HG02759 (cell line): ENCODE data around the gene SNRPA.
"Not testable (repeated sequence)": the region's sequence is repeated elsewhere in the genome, so short reads cannot be mapped to it uniquely, and the experiment has no call there.

Experiments
- ATAC-seq: cut with Tn5 transposase; IDR thresholded peaks from one replicate; pipeline ENCODE4 v1.9.1; 2021; ENCODE audit warnings: mild to moderate bottlenecking, moderate library complexity; ENCODE audit not compliant: unreplicated experiment

Gene SNRPA

DNA sequence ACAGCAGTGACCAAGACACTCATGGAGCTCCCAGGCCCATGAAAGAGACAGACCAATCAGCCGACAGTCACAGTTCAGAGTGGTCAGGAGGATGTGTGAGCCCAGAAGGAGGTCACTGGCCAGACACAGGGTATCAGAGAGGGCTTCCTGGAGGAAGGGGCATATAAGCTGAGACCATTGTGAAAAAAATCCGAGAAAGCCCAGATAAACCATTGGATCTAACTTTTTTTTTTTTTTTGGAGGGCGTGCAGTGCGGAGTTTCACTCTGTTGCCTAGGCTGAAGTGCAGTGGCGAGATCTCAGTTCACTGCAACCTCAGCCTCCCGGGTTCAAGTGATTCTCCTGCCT is 29.9 kb upstream of the SNRPA start:
- no peak for ATAC-seq

DNA sequence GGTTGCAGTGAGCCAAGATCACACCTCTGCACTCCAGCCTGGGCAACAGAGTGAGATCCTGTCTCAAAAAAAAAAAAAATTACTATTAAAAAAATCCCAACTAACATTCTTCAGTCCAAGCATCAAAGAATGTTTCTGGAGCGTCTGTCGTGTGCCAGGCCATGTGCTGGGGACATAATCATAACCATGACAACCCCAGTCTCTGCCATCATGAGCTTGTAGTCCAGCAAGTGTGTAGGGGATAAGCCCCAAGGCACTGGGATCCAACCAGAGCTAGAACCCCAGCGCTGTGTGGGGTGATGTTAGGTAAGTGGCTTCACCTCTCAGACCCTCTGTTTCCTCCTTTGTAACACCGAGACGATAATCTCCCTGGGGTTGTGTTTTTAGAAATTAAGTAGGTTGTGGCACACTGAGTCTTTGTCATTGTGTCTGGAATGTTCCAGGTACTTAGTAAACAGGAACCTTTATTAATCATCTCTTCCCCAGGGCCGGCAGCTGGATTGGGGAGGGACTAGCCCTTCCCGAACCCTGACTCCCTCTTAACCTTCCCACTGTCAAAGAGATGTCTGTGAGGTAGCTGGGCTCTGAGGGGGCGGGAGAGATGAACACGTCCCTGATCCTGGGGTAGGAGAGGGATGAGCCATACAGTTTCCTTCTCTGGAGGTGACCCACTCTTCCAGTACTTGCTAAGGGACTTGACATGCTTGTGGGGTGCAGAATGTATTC is 28.9 kb upstream of the SNRPA start:
- ATAC-seq: no peak

DNA sequence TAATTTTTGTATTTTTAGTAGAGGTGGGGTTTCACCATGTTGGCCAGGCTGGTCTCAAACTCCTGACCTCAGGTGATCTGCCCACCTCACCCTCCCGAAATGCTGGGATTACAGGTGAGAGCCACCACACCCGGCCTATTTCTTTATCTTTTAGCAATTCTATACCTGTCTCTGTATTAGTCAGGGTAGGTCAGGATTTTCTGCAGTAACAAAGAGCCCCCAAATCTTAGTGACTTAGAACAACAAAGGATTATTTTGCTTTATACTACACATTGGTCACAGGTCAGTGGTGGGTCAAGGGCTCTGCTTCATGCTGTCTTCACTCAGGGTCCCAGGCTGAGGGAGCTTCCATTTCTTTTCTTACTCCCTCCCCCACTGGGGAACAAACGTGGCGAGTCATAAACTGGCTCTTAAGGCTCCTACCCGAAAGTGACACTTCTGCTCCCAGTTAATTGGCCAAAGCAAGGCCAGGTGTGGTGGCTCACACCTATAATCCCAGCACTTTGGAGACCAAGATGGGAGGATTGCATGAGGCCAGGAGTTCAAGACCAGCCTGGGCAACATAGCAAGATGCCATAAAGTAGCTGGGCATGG is 27.2 kb upstream of the SNRPA start:
- ATAC-seq: no peak

DNA sequence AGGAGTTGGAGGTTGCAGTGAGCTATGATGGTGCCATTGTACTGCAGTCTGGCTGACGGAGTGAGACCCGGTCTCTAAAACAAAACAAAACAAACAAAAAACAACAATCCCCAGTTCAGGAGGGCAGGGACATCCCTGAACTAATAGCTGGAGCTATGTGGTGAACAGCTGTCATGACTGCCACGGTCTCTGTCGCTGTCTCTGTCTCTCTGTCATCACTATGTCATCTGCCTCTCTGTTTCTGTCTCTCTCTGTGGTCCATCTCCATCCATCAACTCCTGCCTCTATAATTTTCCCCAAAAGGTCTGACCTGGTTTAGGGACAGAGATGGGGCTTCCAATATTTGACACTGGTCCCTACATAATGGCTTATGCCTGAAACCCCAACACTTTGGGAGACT is 26.7 kb upstream of the SNRPA start:
- ATAC-seq: no peak

DNA sequence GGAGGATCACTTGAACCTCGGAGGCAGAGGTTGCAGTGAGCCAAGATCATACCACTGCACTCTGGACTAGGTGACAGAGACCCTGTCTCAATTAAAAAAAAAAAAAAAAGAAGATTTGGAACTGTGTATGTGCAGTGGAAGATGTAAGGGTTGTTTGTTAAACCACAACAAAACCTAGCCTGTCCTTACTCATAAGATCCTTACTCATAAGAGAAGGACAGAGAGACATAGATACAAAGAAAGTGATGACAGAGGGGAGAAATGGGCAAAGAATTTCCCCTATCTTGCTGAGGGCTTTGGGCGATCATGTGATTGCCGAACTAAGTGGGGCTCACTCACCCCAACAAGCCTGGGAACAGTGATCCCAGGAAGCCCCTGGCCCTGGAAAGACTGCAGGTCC is 26.1 kb upstream of the SNRPA start:
- no peak for ATAC-seq

DNA sequence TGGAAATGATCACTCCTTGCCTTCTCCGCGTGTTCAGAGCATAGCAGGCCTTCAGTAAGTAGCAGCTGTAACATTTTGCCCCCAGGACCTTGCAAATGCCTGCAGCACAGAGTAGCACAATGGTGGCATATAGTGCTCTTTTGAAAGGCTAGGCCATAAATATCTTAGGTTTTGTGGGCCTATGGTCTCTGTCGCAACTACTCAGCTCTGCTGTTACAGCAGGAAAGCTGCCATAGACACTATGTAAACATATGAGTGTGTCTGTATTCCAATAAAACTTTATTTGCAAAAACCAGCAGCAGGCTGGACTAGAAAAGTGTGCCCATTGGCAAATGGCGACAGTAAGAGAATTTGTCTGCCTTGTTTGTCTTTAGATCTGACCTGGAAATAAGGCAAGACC is 24.7 kb upstream of the SNRPA start:
- no peak for ATAC-seq

DNA sequence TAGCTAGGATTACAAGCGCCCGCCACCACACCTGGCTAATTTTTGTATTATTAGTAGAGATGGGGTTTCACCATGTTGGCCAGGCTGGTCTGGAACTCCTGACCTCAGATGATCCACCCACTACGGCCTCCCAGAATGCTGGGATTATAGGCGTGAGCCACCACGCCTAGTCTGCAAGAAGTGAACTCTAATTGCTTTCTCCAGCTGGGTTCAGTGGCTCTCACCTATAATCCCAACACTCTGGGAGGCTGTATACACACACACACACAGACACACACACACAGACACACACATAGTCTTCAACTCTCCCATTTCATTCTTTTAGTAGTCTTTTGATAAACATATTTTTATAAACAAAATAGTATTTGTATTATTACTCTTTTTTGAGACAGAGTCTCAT is 20.9 kb upstream of the SNRPA start:
- ATAC-seq: not testable (repeated sequence)

DNA sequence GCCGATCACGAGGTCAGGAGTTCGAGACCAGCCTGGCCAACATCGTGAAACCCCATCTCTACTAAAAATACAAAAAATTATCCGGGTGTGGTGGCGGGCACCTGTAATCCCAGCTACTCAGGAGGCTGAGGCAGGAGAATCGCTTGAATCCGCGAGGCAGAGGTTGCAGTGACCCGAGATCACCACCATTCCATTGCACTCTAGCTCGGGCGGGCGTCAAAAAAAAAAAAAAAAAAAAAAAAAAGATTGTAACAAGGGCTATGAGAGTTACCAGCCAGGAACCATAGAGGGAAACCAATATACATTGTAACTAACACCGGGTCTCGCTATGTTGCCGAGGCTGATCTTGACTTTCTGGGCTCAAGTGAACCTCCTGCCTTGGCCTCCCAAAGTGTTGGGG is 18.7 kb upstream of the SNRPA start:
- ATAC-seq: not testable (repeated sequence)

DNA sequence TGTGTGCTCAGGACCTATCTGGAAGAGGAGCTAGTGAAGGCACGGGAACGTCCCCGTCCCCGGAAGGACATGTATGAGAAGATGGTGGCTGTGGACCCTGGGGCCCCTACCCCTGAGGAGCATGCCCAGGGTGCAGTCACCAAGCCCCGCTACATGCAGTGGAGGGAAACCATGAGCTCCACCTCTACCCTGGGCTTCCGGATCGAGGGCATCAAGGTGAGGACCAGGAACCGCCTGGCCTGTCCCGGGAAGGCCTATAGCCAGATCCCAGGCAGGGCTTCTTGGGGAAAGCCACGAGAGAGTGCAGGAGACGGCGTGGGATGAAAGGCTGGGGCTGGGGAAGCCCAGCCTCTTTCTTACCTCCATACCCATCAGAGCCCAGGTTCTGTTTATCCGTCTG is 17.9 kb upstream of the SNRPA start:
- no peak for ATAC-seq

DNA sequence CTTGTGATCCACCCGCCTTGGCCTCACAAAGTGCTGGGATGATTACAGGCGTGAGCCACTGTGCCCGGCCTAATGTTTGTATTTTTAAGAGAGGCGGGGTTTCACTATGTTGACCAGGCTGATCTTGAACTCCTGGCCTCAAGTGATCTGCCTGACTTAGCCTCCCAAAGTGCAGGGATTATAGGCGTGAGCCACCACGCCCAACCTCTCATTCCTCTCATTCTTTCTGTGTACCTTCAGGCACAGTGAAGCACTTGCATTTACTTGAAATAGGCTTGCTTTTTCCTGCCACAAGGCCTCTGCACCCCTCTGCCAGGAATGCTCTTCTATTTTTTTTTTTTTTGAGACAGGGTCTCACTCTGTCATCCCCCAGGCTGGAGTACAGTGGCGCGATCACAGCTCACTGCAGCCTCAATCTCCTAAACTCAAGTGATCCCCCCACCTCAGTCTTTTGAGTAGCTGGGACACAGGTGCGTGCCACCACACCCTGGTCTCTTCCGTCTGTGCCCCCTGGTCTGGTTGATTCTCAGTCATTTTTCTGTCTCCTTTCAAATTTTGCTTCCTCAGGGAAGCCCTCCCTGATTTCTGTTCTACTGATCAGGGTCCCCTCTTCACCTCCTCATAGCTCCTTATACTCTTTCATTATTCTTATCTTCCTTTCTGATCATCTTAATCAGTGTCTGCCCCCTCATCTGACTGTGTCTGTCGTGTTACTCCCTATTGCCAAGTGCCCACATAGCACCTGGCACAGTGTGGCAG is 15.8 kb upstream of the SNRPA start:
- no peak for ATAC-seq

DNA sequence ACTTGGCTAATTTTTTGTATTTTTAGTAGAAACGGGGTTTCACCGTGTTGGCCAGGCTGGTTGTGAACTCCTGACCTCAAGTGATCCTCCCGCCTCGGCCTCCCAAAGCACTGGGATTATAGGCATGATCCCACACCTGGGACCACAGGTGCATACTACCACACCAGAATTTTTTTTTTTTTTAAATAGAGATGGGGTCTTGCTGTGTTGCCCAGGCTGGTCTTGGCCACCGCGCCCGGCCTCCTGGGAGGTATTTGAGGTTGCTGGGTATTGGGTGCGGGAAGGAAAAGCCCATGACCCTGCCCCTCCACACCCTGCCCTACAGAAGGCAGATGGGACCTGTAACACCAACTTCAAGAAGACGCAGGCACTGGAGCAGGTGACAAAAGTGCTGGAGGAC is 14.3 kb upstream of the SNRPA start:
- ATAC-seq: no peak

DNA sequence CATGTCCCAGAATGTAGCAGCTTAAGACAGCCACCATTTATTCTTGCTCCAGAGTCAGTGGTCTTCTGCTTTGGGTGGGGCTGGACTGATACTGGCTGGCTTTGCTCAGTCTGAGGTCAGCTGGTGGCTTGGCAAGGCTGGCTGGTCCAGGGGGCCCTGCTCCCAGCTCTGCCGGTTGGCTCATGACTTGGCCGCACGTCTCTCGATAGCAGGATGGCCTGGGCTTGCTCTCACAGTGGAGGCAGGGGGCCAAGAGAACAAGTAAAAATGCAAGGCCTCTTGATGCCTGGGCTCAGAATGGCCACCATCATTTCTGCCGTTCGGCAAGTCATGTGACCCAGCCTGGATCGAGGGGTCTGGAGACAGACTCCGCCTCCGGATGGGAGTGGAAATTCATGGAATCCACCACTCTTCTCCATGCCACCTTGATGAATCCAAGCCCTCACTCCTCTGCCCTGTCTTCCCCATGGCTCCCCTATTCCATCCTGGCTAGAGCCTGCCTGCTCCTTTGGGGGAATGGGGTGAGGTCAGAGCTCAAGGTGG is 13.8 kb upstream of the SNRPA start:
- ATAC-seq: no peak

DNA sequence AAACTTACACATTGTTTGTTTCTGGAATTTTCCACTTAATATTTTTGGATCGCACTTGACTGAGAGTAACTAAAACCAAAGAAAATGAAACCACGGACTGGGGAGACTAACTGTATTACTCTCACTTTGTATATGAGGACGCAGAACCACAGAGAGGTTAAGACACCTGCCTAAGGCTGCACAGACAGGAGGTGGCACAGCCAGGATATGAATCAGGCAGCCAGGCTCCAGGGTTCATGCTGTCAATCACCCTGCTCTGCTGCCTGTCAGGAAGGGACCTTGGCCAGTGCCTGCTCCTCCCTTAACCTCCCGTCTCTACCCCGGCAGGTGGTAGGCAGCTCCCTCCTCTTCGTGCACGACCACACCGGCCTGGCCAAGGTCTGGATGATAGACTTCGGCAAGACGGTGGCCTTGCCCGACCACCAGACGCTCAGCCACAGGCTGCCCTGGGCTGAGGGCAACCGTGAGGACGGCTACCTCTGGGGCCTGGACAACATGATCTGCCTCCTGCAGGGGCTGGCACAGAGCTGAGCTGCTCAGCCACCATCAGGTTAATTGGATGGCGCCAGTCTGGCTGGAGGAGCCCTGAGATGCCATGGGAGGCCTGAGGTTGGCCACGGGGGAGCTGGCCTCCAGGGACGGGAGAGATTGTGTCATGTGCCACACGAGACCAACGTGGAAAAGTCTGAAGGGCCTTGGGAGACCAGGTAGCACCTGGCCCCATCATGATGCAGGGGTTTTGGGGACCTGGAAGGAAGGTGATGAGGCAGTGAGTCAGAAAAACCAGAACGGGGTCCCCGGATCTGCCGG is 11.8 kb upstream of the SNRPA start:
- no peak for ATAC-seq

DNA sequence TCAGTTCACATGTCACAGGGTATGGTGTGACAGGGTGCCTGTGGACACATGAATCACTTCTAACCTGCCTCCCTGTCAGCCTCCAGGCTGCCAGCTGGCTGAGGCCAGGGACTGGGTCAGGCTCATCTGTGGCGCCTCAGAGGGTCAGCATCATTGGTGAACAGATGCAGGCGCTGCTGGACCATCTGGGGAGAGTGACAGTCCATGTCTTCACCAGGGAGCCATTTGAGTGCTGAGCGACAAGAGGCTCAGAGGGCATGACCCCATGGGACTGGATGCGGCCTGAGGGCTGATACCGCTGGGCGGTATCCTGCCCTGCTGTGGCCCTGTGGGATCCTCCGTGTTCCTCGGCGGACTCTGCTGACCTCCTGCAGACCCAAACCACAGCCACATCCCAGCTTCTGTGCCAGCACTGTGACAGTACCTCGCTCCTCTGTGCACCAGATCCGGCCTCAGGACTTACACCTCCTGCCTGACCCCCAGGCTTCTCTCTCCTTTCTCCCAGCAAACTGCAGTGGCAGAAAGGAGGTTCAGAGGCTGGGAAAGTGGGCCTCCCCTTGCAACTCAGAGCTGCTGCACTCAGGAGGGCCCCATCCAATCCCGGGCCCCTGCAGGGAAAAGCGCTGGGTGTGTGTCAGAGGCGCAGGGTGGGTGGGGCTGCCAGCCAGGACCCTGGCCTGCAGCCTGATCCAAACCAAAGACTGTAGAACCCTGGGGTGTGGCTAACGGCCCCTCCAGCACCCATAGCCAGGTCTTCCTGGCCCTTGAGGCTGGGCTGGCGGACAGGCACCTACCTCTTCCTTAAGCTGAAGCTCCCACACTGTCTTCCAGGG is 10.9 kb upstream of the SNRPA start:
- ATAC-seq: no peak

DNA sequence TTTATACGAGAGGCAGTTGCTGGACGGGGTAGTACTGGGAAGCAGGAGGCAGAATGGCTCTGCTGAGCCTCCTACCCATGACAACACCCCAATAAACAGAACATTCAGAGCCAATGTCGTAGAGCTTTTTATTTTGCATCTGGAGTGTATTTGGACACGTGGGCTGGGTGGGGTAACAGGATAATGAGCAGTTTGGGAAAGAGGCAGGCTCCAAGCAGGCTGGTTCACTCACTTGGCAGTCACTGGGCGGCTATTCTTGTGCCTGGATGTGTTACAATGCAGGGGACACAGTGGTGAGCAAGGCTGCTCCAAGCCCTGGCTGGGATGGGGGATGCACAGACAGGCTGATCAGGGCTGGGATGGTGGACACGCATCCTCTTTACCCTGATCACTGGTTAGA is 10.3 kb upstream of the SNRPA start:
- ATAC-seq: no peak

DNA sequence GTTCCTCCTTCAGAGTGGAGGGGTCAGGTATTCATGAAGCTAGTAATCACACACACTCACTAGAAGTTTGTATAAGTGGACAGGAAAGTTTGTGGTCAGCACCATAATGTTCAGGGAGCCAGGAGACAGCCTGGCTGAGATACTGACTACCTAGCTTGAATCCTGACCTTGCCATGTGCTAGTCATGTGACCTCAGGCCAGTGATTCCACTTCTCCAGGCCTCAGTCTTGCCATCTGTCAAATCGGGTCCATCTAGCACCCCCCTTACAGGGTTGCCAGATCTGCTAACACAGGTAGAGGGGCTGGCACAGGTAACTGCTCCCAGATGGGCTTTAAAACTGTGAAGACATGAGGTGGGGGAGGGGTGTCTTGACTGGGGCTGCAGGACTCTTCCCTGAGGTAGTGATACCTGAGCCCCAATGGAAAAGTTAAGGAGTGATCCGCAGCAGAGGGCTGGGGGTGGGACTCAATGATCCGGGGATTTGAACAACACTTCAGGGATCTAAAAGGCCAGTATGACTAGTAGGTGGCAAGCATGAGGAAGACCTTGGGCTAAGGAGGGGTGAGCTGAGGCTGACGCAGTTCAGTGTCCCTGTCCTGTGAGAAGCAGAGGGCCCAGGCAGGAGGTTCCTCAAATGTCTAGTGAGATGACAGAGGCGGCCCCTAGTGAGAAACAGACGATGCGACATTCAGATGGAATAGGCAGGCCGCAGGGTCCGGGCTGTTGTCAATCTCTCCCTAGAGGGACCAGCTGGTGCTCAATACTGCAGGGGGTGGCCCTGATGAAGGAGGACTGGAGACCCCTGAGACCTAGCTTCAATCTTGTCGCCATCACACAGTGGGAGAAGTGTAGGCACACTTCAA is 9.2 kb upstream of the SNRPA start:
- no peak for ATAC-seq

DNA sequence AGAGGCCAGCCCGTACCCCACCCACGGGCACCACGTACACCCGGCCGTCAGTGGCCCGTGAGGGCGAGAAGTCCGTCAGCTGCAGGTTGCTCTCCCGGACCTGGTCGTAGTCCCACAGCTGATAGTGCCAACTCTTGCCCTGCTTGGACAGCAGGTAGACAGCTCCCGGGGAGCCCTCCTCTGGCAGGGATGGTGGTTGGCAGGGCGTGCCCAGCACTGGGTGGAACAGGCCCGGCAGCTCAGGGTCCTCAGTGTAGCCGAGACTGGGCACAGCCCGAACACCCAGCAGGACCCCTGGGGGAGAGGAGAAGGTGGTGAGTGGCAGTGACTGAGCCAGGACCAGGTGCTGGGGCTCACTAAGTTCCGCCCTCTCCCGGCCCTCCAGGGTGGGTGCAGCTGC is 8.5 kb upstream of the SNRPA start:
- no peak for ATAC-seq

DNA sequence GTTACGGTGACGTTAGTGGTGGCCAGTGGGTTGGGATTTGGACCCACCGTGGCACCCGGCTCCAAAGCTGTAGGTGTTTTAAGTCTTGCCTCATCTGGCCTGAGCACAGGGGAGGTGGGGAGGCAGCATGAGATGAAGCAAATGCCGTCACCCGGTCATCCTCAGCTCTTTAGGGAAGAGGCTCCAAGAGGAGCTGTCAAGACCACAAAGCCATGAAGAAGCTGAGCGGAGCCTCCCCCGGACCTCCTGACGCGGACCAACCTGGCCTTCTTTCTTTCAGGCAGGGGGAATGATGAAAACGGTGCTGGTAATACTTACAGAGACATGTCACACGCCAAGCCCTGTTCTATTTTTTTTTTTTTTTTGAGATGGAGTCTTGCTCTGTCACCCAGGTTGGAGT is 8.1 kb upstream of the SNRPA start:
- ATAC-seq: no peak

DNA sequence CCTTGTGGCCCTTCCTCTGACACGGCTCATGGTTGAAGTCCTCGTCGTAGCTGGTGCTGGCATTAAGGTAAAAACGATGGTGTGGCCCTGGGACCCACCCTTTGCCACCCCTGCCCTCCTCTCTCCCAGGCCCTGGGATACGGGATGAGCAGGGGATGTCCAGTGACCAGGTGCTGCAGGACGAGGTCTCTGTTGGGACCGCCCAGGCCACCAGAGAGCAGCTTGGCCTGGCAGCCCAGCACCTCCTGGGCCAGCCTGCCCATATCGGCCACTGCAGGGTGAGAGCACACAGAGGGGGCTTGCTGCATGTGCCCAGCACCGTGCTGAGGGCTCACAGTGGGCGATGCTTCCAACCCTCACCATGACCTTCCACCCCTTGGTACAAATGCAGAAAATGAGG is 7.1 kb upstream of the SNRPA start:
- ATAC-seq: no peak
